Neuronal stem cell (in vitro differentiated cells): Measurements from ENCODE around the gene IRF8.

Experiments used
- DNase-seq: peaks from one replicate; pipeline ENCODE4 v3.0.0-alpha.2; 2013; ENCODE audit warnings: low spot score
- H2AFZ ChIP-seq: one replicate; pipeline ENCODE4 v1.6.1; 2013; ENCODE audit warnings: mild to moderate bottlenecking, low read length, inconsistent platforms
- H2AK5ac ChIP-seq: 2 replicates; pipeline ENCODE4 v1.6.1; 2013; ENCODE audit warnings: low read depth, mild to moderate bottlenecking, inconsistent platforms, low read length, moderate library complexity, mixed read lengths
- H2BK120ac ChIP-seq: 2 replicates; pipeline ENCODE4 v1.6.1; 2013; ENCODE audit warnings: low read depth, mild to moderate bottlenecking, inconsistent platforms, low read length, moderate library complexity, mixed read lengths
- H2BK12ac ChIP-seq: one replicate; pipeline ENCODE4 v1.6.1; 2013; ENCODE audit warnings: low read length, inconsistent platforms
- H2BK15ac ChIP-seq: 2 replicates; pipeline ENCODE4 v1.6.1; 2013; ENCODE audit warnings: mild to moderate bottlenecking, low read length, inconsistent platforms, mixed read lengths
- H2BK5ac ChIP-seq: one replicate; pipeline ENCODE4 v1.6.1; 2013; ENCODE audit warnings: inconsistent platforms, mild to moderate bottlenecking, low read length, moderate library complexity
- H3K14ac ChIP-seq: one replicate; pipeline ENCODE4 v1.6.1; 2013; ENCODE audit warnings: low read length, inconsistent platforms
- H3K18ac ChIP-seq: 2 replicates; pipeline ENCODE4 v1.6.1; 2013; ENCODE audit warnings: low read length, inconsistent platforms
- H3K23ac ChIP-seq: 2 replicates; pipeline ENCODE4 v1.6.1; 2013; ENCODE audit warnings: low read depth, mild to moderate bottlenecking, mixed read lengths, low read length, inconsistent platforms; ENCODE audit not compliant: poor library complexity
- H3K27ac ChIP-seq: replicated peaks from 3 replicates; pipeline ENCODE4 v1.5.1; 2013; ENCODE audit warnings: low read length, inconsistent platforms
- H3K27me3 ChIP-seq, 3 experiments: 2 replicates each; pipeline ENCODE4 v1.6.1; 2013; ENCODE audit warnings: low read length in 3 of 3, mild to moderate bottlenecking in 2 of 3, inconsistent platforms in 1 of 3, low read depth in 1 of 3, mixed read lengths in 1 of 3, moderate library complexity in 1 of 3; ENCODE audit not compliant: control insufficient read depth in 3 of 3, insufficient read depth in 3 of 3
- H3K36me3 ChIP-seq, 2 donors: replicated peaks in 1 of 2; 2 replicates each; pipeline ENCODE4 v1.6.1; 2013; ENCODE audit warnings: low read length in 2 of 2; ENCODE audit not compliant: control insufficient read depth in 2 of 2, insufficient read depth in 2 of 2
- H3K4ac ChIP-seq: 2 replicates; pipeline ENCODE4 v1.6.1; 2013; ENCODE audit warnings: inconsistent platforms, mild to moderate bottlenecking, low read length, moderate library complexity
- H3K4me1 ChIP-seq, 2 donors: 1 replicate in 1 of 2; 2 replicates in 1 of 2; pipeline ENCODE4 v1.6.1; 2013; ENCODE audit warnings: low read length in 2 of 2, low read depth in 1 of 2; ENCODE audit not compliant: control insufficient read depth in 2 of 2, insufficient read depth in 1 of 2
- H3K4me2 ChIP-seq: one replicate; pipeline ENCODE4 v1.6.1; 2013; ENCODE audit warnings: mild to moderate bottlenecking, low read length, inconsistent platforms; ENCODE audit not compliant: insufficient read depth, poor library complexity, severe bottlenecking
- H3K4me3 ChIP-seq, 2 donors: 2 replicates each; pipeline ENCODE4 v1.5.1; 2013; ENCODE audit warnings: low read length in 2 of 2, mild to moderate bottlenecking in 2 of 2, inconsistent platforms in 1 of 2, moderate library complexity in 1 of 2
- H3K79me1 ChIP-seq: one replicate; pipeline ENCODE4 v1.6.1; 2013; ENCODE audit warnings: low read depth, mild to moderate bottlenecking, inconsistent platforms, low read length, moderate library complexity
- H3K9ac ChIP-seq: one replicate; pipeline ENCODE4 v1.6.1; 2013; ENCODE audit warnings: mild to moderate bottlenecking, low read depth, low read length, inconsistent platforms; ENCODE audit not compliant: poor library complexity
- H3K9me3 ChIP-seq, 2 donors: replicated peaks in 1 of 2; 2 replicates each; pipeline versions ENCODE3 to v1.6.1; 2013; ENCODE audit warnings: low read length in 2 of 2, mild to moderate bottlenecking in 2 of 2, inconsistent platforms in 1 of 2, low read depth in 1 of 2, mixed read lengths in 1 of 2, moderate library complexity in 1 of 2; ENCODE audit not compliant: control insufficient read depth in 2 of 2, insufficient read depth in 1 of 2
- H4K8ac ChIP-seq: one replicate; pipeline ENCODE4 v1.6.1; 2013; ENCODE audit warnings: low read depth, mild to moderate bottlenecking, inconsistent platforms, low read length, moderate library complexity
- H4K91ac ChIP-seq: one replicate; pipeline ENCODE4 v1.6.1; 2013; ENCODE audit warnings: low read length, low read depth, mild to moderate bottlenecking, inconsistent platforms; ENCODE audit not compliant: poor library complexity
- WGBS, 2 donors: extraction: QIAGEN DNeasy Blood & Tissue Kit; methylation state at CpG; one replicate each; pipeline ENCODE4 v1.1.7; 2013; ENCODE audit warnings: missing lambda C conversion rate in 2 of 2, mixed read lengths in 1 of 2; ENCODE audit not compliant: insufficient read length in 2 of 2, insufficient replicate concordance in 1 of 2; ENCODE audit errors: extremely low coverage in 2 of 2; 5-methylcytosine and 5-hydroxymethylcytosine counted together

The IRF8 gene

DNA sequence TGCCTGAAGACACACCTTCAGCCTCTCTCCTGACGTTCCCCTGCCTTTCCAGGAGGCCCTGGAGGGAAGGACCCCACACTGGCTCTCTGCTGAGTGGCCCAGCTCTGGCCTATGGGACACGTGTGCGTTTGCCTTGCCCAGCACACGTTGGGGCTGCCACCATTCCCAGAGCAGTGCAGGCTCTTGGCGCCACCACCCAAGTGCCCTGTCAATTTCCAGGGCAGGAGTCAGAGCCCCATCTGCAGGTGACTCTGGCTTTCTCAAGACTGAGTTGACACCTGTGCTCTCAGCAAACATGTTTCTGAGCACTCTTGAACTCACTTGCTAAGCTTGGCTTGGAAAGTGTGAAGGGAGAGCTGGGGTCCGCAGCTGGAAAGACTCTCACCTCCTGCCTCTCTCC, 4.7 kb upstream of the IRF8 start:
- no CpG with 5 or more reads among the region's 6 CpGs for WGBS, 2 donors
- H3K36me3 ChIP-seq = no peaks in the 10 kb centered on the region
- H4K91ac ChIP-seq = no peak overlapping the region
- H3K18ac ChIP-seq = peak overlapping the region; percentile 82
- no peaks in the 10 kb centered on the region for H3K79me1 ChIP-seq
- DNase-seq = no peak
- H3K4me2 ChIP-seq = no peak overlapping the region
- no peak overlapping the region for H2AK5ac ChIP-seq
- H3K4me1 ChIP-seq = peaks cover 0 to 7% of the 10 kb centered on the region in 2 donors
- H2BK5ac ChIP-seq = no peak overlapping the region
- no peak overlapping the region for H2AFZ ChIP-seq
- H3K4ac ChIP-seq = no peak overlapping the region
- no peak overlapping the region for H2BK15ac ChIP-seq
- no peak overlapping the region for H2BK12ac ChIP-seq
- H4K8ac ChIP-seq = no peak overlapping the region
- peaks cover 2 to 88% (median 15%) of the 10 kb centered on the region in 3 experiments for H3K27me3 ChIP-seq
- H2BK120ac ChIP-seq = no peak overlapping the region
- peak overlapping the region in 1 of 2 donors; percentile 57 for H3K4me3 ChIP-seq
- no peaks in the 10 kb centered on the region for H3K9me3 ChIP-seq
- H3K9ac ChIP-seq = no peak overlapping the region
- peak overlapping the region; percentile 6 for H3K14ac ChIP-seq
- no peak overlapping the region for H3K23ac ChIP-seq
- H3K27ac ChIP-seq = no peak overlapping the region

DNA sequence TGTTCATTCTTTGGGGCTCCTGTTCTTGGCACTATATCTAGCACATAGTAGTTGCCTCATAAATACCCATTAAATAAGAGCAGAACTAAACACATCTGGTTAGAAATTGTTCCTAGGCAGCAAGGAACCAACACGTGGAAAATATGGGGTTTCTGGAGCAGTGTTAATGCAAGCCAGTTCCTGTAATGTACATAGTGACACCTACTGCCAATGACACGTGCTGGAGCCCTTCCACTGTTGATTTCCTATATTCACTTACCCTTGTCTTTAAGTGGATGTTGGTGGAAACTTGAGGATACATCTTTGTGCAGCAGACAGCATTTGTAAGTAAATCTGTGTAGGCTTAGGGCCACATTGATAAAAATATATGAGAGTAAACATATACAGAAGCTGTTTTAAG, 1.6 kb upstream of the IRF8 start:
- no peak overlapping the region for H2BK5ac ChIP-seq
- H3K14ac ChIP-seq = no peak overlapping the region
- H3K4me1 ChIP-seq = peaks cover 0 to 13% of the 10 kb centered on the region in 2 donors
- H2AFZ ChIP-seq = no peak overlapping the region
- H2BK120ac ChIP-seq = no peak overlapping the region
- no peak overlapping the region for H2AK5ac ChIP-seq
- H3K79me1 ChIP-seq = no peaks in the 10 kb centered on the region
- no peaks in the 10 kb centered on the region for H3K9me3 ChIP-seq
- H3K36me3 ChIP-seq = no peaks in the 10 kb centered on the region
- no peak overlapping the region for H3K9ac ChIP-seq
- H2BK12ac ChIP-seq = no peak overlapping the region
- no peak overlapping the region for H3K27ac ChIP-seq
- H3K4ac ChIP-seq = no peak overlapping the region
- no peak for DNase-seq
- no peak overlapping the region for H3K18ac ChIP-seq
- H3K23ac ChIP-seq = no peak overlapping the region
- no peak overlapping the region for H2BK15ac ChIP-seq
- no peak overlapping the region for H3K4me3 ChIP-seq
- no CpG with 5 or more reads among the region's 2 CpGs for WGBS, 2 donors
- H4K91ac ChIP-seq = no peak overlapping the region
- H3K27me3 ChIP-seq = peaks cover 2 to 97% (median 22%) of the 10 kb centered on the region in 3 experiments
- no peak overlapping the region for H4K8ac ChIP-seq
- no peak overlapping the region for H3K4me2 ChIP-seq

DNA sequence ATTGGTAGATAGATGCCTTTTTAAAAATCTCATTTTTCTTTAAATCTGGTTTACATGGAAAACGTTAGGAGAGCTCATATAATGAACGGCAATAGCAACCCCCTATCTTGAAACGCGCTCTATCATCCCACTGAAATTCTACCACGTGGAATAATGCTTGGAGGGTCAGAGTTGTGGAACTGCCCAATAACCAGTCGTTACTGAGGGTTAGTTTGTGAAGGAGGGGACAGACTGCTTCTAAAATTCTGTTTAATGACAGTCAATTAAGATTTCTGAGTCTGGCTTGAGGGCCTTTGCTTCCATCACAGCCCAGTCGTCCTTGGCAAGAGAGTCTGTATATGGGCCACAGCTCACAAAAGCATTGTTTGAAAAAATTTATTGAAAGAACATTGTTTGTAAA, 482 bp downstream of the IRF8 start:
- Histone ChIP-seq H2BK5ac (no peak overlapping the region), H3K14ac (no peak overlapping the region), H3K4me2 (peak overlapping the region; percentile 95), H4K8ac (no peak overlapping the region), H2AFZ (no peak overlapping the region), H3K9ac (no peak overlapping the region), H3K4me1 (peaks cover 0 to 14% of the 10 kb centered on the region in 2 donors), H3K4me3 (no peak overlapping the region), H2BK120ac (no peak overlapping the region), H2AK5ac (no peak overlapping the region), H3K79me1 (no peaks in the 10 kb centered on the region), H3K9me3 (no peaks in the 10 kb centered on the region), H3K23ac (no peak overlapping the region), H3K4ac (no peak overlapping the region), H3K36me3 (no peaks in the 10 kb centered on the region), H3K18ac (no peak overlapping the region), H3K27ac (no peak overlapping the region), H2BK12ac (no peak overlapping the region), H2BK15ac (no peak overlapping the region), H4K91ac (no peak overlapping the region), H3K27me3 (peaks cover 2 to 97% (median 22%) of the 10 kb centered on the region in 3 experiments)
- no CpG with 5 or more reads among the region's 7 CpGs for WGBS, 2 donors
- DNase-seq = no peak

DNA sequence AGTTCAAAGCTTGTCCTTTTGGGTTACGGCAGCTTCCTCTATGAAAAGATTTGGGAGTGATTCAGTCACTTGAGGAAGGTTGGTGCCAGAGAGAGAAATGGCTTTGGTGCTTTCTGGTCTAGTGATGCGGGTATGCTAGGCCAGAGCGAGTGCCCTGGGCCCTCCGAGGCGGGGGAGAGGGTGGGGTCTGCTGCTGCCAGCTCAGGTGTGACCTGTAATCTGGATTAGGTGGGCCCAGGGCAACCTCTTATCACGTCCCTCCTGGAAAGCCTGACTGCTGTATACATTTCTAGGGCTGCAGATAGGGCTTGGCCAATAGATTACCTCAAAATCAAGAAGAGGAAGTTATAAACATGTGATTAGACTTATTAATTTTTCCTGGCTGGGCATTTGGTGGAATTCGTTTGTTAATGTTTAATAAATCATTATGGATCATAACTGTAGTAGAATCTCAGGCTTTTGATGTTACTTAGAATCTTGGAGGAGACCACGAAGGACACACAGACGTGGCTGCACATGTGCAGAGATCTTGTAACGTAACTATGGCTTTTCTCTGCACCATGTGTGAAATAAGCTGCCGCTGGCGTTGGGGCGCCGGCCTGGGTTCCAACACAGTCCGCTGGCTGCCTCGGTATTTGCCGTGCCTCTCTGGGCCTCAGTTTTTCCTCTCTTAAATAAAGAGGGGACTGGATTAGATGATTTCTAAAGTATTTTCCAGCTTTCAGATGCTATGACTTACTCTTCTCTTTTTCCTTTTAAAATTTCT, 1.2 kb downstream of the IRF8 start:
- H3K4ac ChIP-seq = no peak overlapping the region
- H4K91ac ChIP-seq = no peak overlapping the region
- H3K27me3 ChIP-seq = peaks cover 2 to 90% (median 22%) of the 10 kb centered on the region in 3 experiments
- H2AK5ac ChIP-seq = no peak overlapping the region
- no peak overlapping the region for H3K23ac ChIP-seq
- no peak overlapping the region for H2AFZ ChIP-seq
- no peak overlapping the region for H2BK120ac ChIP-seq
- H3K27ac ChIP-seq = no peak overlapping the region
- H3K4me2 ChIP-seq = no peak overlapping the region
- H2BK12ac ChIP-seq = no peak overlapping the region
- H4K8ac ChIP-seq = no peak overlapping the region
- no peak overlapping the region for H3K4me3 ChIP-seq
- no CpG with 5 or more reads among the region's 17 CpGs for WGBS, 2 donors
- no peaks in the 10 kb centered on the region for H3K36me3 ChIP-seq
- H3K9ac ChIP-seq = no peak overlapping the region
- H2BK15ac ChIP-seq = no peak overlapping the region
- H3K18ac ChIP-seq = no peak overlapping the region
- no peaks in the 10 kb centered on the region for H3K9me3 ChIP-seq
- no peaks in the 10 kb centered on the region for H3K79me1 ChIP-seq
- no peak overlapping the region for H2BK5ac ChIP-seq
- peaks cover 0 to 14% of the 10 kb centered on the region in 2 donors for H3K4me1 ChIP-seq
- no peak overlapping the region for H3K14ac ChIP-seq
- DNase-seq = no peak
